ENCODE results near the gene EIF5A2.
"Not testable (repeated sequence)": the region's sequence is repeated elsewhere in the genome, so short reads cannot be mapped to it uniquely, and the experiment has no call there.

DNA sequence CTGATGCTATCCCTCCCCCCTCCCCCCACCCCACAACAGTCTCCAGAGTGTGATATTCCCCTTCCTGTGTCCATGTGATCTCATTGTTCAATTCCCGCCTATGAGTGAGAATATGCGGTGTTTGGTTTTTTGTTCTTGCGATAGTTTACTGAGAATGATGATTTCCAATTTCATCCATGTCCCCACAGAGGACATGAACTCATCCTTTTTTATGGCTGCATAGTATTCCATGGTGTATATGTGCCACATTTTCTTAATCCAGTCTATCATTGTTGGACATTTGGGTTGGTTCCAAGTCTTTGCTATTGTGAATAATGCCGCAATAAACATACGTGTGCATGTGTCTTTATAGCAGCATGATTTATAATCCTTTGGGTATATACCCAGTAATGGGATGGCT lies 29.7 kb downstream of the EIF5A2 start:
- TF ChIP-seq, protein P1, sequence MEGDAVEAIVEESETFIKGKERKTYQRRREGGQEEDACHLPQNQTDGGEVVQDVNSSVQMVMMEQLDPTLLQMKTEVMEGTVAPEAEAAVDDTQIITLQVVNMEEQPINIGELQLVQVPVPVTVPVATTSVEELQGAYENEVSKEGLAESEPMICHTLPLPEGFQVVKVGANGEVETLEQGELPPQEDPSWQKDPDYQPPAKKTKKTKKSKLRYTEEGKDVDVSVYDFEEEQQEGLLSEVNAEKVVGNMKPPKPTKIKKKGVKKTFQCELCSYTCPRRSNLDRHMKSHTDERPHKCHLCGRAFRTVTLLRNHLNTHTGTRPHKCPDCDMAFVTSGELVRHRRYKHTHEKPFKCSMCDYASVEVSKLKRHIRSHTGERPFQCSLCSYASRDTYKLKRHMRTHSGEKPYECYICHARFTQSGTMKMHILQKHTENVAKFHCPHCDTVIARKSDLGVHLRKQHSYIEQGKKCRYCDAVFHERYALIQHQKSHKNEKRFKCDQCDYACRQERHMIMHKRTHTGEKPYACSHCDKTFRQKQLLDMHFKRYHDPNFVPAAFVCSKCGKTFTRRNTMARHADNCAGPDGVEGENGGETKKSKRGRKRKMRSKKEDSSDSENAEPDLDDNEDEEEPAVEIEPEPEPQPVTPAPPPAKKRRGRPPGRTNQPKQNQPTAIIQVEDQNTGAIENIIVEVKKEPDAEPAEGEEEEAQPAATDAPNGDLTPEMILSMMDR (IDR thresholded peaks at IDR 0.05; ENCODE audit: borderline replicate concordance, extremely low read depth, low read length, poor library complexity, severe bottlenecking): not testable (repeated sequence)
- not testable (repeated sequence) for TF ChIP-seq EZH2 (IDR thresholded peaks at IDR 0.05; ENCODE audit: borderline replicate concordance, low read depth, low read length, severe bottlenecking)

Measured in DND-41 (cell line).